Measurements from ENCODE around the gene ODF4.
A peak's percentile ranks its signal among the peaks of the same experiment; 100 is the strongest.

ODF4 gene

GRCh38 chr17:8339540-8339939, at the start of gene ODF4:
TSS of gene ODF4 (plus strand) at chr17:8339840. CDS start at chr17:8340052, 212 bp downstream.
- DNase-seq = no peak

- DNase-seq = no peak
Observed at GRCh38 chr17:8290043-8290442, 49.6 kb upstream of the ODF4 start.

GRCh38 chr17:8292639-8293395, 46.8 kb upstream of the ODF4 start:
- no peak for DNase-seq

GRCh38 chr17:8294361-8294760, 45.3 kb upstream of the ODF4 start:
- DNase-seq = no peak

GRCh38 chr17:8294814-8295316, 44.8 kb upstream of the ODF4 start:
- DNase-seq = no peak

- no peak for DNase-seq
Observed at GRCh38 chr17:8300226-8300625, 39.4 kb upstream of the ODF4 start.

- DNase-seq = peak; percentile 54
Observed at GRCh38 chr17:8300627-8301242, 38.9 kb upstream of the ODF4 start.

- no peak for DNase-seq
Observed at GRCh38 chr17:8310601-8311123, 29.0 kb upstream of the ODF4 start.

- no peak for DNase-seq
Observed at GRCh38 chr17:8311131-8311790, 28.4 kb upstream of the ODF4 start.

- DNase-seq = no peak
Observed at GRCh38 chr17:8312251-8312650, 27.4 kb upstream of the ODF4 start.

- DNase-seq = no peak
Observed at GRCh38 chr17:8312726-8313600, 26.7 kb upstream of the ODF4 start.

GRCh38 chr17:8314797-8315763, 24.6 kb upstream of the ODF4 start:
- DNase-seq = no peak

GRCh38 chr17:8315764-8316217, 23.8 kb upstream of the ODF4 start:
- DNase-seq = no peak

GRCh38 chr17:8318010-8318935, 21.4 kb upstream of the ODF4 start:
- DNase-seq = no peak

- no peak for DNase-seq
Observed at GRCh38 chr17:8320262-8320661, 19.4 kb upstream of the ODF4 start.

- DNase-seq = no peak
Observed at GRCh38 chr17:8320990-8321389, 18.6 kb upstream of the ODF4 start.

GRCh38 chr17:8322061-8322460, 17.6 kb upstream of the ODF4 start:
- no peak for DNase-seq

GRCh38 chr17:8324132-8324531, 15.5 kb upstream of the ODF4 start:
- no peak for DNase-seq

GRCh38 chr17:8324923-8325322, 14.7 kb upstream of the ODF4 start:
- no peak for DNase-seq
